NCI-H510A (cell line): ENCODE data around the gene FABP7.
A peak's percentile ranks its signal among the peaks of the same experiment; 100 is the strongest.
"Not testable (repeated sequence)": the region's sequence is repeated elsewhere in the genome, so short reads cannot be mapped to it uniquely, and the experiment has no call there.

ENCODE experiments used
- DNase-seq: peaks from one replicate; lab custom pipeline; 2025; lab: John Stamatoyannopoulos, UW

The FABP7 gene

GRCh38 chr6:122779667-122780066 lies at the start of gene FABP7:
Gene FABP7 (plus strand): TSS chr6:122779716. CDS start chr6:122779795, 79 bp downstream.
- no peak for DNase-seq

GRCh38 chr6:122730334-122730733 lies 49.2 kb upstream of the FABP7 start:
- no peak for DNase-seq

- no peak for DNase-seq
These were observed 48.6 kb upstream of the FABP7 start for GRCh38 chr6:122730775-122731386.

GRCh38 chr6:122733259-122733658 lies 46.3 kb upstream of the FABP7 start:
- no peak for DNase-seq

GRCh38 chr6:122734529-122735395 lies 44.8 kb upstream of the FABP7 start:
- DNase-seq = no peak

- peak; percentile 44 for DNase-seq
These were observed 43.9 kb upstream of the FABP7 start for GRCh38 chr6:122735582-122735981.

GRCh38 chr6:122736163-122736562 lies 43.4 kb upstream of the FABP7 start:
- DNase-seq = no peak

- DNase-seq = no peak
These were observed 42.9 kb upstream of the FABP7 start for GRCh38 chr6:122736616-122737015.

- no peak for DNase-seq
These were observed 39.4 kb upstream of the FABP7 start for GRCh38 chr6:122740091-122740490.

- DNase-seq = no peak
These were observed 38.6 kb upstream of the FABP7 start for GRCh38 chr6:122740936-122741335.

- not testable (repeated sequence) for DNase-seq
These were observed 35.3 kb upstream of the FABP7 start for GRCh38 chr6:122744247-122744646.

GRCh38 chr6:122744856-122745255 lies 34.7 kb upstream of the FABP7 start:
- DNase-seq = peak; percentile 67

GRCh38 chr6:122746688-122747087 lies 32.8 kb upstream of the FABP7 start:
- no peak for DNase-seq

- DNase-seq = no peak
These were observed 31.9 kb upstream of the FABP7 start for GRCh38 chr6:122747573-122747972.

- DNase-seq = not testable (repeated sequence)
These were observed 30.6 kb upstream of the FABP7 start for GRCh38 chr6:122748945-122749344.

- no peak for DNase-seq
These were observed 30.0 kb upstream of the FABP7 start for GRCh38 chr6:122749451-122750050.

- DNase-seq = no peak
These were observed 28.2 kb upstream of the FABP7 start for GRCh38 chr6:122751326-122751725.

- no peak for DNase-seq
These were observed 27.1 kb upstream of the FABP7 start for GRCh38 chr6:122752459-122752858.

GRCh38 chr6:122753000-122753687 lies 26.4 kb upstream of the FABP7 start:
- DNase-seq = no peak

GRCh38 chr6:122753688-122754056 lies 25.8 kb upstream of the FABP7 start:
- no peak for DNase-seq

- no peak for DNase-seq
These were observed 25.3 kb upstream of the FABP7 start for GRCh38 chr6:122754191-122754731.

- no peak for DNase-seq
These were observed 23.6 kb upstream of the FABP7 start for GRCh38 chr6:122755901-122756300.
